Effector memory CD8-positive, alpha-beta T cell (primary cell): ENCODE measurements around the gene TIAM1.

Experiments used
- ATAC-seq: fragments of 150-1000 bp; cut with Tn5 transposase; replicated peaks from 2 replicates; pipeline ENCODE4 v1.10.0; 2021; ENCODE audit warnings: mild to moderate bottlenecking, moderate library complexity
- DNase-seq, 3 experiments: peaks; one replicate each; pipeline ENCODE4 v3.0.0; 2021
- H3K27ac Mint-ChIP-seq, 2 donors: one replicate each; pipeline ENCODE4 v1.8.0; 2022; ENCODE audit warnings: mild to moderate bottlenecking in 2 of 2, mixed read lengths in 2 of 2, moderate library complexity in 2 of 2
- H3K27me3 Mint-ChIP-seq, 2 donors: one replicate each; pipeline ENCODE4 v1.8.0; 2022; ENCODE audit warnings: mixed read lengths in 2 of 2
- H3K36me3 Mint-ChIP-seq: one replicate; pipeline ENCODE4 v1.8.0; 2022; ENCODE audit warnings: mild to moderate bottlenecking, moderate library complexity, mixed read lengths; ENCODE audit not compliant: insufficient read depth
- H3K4me1 Mint-ChIP-seq, 2 donors: one replicate each; pipeline ENCODE4 v1.8.0; 2022; ENCODE audit warnings: low read depth in 2 of 2, mixed read lengths in 2 of 2
- H3K4me3 Mint-ChIP-seq, 2 donors: one replicate each; pipeline ENCODE4 v1.8.0; 2022; ENCODE audit warnings: mild to moderate bottlenecking in 2 of 2, mixed read lengths in 2 of 2, moderate library complexity in 2 of 2
- H3K9me3 Mint-ChIP-seq, 2 donors: one replicate each; pipeline ENCODE4 v1.8.0; 2022; ENCODE audit warnings: mixed read lengths in 2 of 2

Gene TIAM1

DNA sequence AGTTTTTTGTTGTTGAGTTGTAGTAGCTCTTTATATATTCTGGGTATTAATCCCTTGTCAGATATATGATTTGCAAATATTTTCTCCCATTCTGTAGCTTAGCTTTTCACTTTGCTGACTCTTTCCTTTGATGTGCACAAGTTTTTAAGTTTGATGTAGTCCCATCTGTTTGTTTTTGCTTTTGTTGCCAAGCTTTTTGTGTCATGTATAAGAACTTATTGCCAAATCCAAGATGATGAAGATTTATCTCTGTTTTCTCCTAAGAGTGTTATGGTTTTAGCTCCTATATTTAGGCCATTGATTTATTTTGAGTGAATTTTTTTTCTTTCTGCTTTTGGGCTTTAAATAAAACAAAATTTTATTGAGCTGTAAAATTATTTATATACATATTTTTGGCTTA is 253.7 kb downstream of the TIAM1 start:
- peaks cover 5% of the 10 kb centered on the region for H3K36me3 Mint-ChIP-seq
- ATAC-seq (no peak), DNase-seq (no peak)
- H3K9me3 Mint-ChIP-seq, result no peaks in the 10 kb centered on the region
- peaks cover 3 to 4% of the 10 kb centered on the region in 2 donors for H3K4me1 Mint-ChIP-seq
- H3K27ac Mint-ChIP-seq, result no peak overlapping the region
- peaks cover 33 to 37% of the 10 kb centered on the region in 2 donors for H3K27me3 Mint-ChIP-seq
- H3K4me3 Mint-ChIP-seq, result no peak overlapping the region

DNA sequence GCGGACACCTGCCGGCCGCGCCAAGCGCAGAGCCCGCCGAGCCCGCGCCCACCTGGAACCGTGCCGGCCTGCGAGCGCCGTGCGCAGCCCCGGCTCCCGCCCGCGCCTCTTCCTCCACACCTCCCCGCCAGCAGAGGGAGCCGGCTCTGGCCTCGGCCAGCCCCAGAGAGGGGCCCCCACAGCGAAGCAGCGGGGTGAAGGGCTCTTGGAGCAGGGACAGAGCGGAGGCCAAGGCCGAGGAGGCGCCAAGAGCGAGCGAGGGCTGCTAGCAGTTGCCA is 255.6 kb downstream of the TIAM1 start:
- ATAC-seq (no peak), DNase-seq (no peak)
- H3K36me3 Mint-ChIP-seq, result peaks cover 5% of the 10 kb centered on the region
- no peaks in the 10 kb centered on the region for H3K9me3 Mint-ChIP-seq
- H3K27me3 Mint-ChIP-seq, result peaks cover 23 to 25% of the 10 kb centered on the region in 2 donors
- peaks cover 3 to 4% of the 10 kb centered on the region in 2 donors for H3K4me1 Mint-ChIP-seq
- no peak overlapping the region for H3K27ac Mint-ChIP-seq
- H3K4me3 Mint-ChIP-seq, result no peak overlapping the region

DNA sequence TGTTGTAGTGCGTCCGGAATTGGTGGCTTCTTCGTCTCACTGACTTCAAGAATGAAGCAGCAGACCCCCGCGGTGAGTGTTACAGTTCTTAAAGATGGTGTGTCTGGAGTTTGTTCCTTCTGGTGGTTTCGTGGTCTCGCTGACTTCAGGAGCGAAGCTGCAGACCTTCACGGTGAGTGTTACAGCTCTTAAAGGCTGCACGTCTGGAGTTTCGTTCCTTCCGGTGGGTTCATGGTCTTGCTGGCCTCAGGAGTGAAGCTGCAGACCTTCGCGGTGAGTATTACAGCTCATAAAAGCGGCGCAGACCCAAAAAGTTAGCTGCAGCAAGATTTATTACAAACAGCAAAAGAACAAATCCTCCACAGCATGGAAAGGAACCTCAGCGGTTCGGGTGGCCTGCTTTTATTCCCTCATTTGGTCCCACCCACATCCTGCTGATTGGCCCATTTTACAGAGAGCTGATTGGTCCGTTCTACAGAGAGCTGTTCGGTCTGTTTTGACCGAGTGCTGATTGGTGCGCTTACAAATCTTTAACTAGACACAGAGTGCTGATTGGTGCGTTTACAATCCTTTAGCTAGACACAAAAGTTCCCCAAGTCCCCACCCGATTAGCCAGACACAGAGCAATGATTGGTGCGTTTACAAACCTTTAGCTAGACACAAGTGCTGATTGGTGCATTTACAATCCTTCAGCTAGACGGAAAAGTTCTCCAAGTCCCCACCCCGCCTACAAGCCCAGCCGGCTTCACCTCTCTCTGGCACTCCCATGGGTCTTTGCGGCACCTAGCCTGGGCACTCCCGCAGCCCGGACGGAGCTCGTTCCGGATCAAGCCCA is 256.2 kb downstream of the TIAM1 start:
- Mint-ChIP-seq H3K4me3 (no peak overlapping the region), H3K36me3 (peaks cover 5% of the 10 kb centered on the region), H3K27ac (peak overlapping the region in 1 of 2 donors; percentile 49), H3K4me1 (peaks cover 3 to 4% of the 10 kb centered on the region in 2 donors), H3K27me3 (peaks cover 17 to 19% of the 10 kb centered on the region in 2 donors), H3K9me3 (no peaks in the 10 kb centered on the region)
- no peak for DNase-seq
- no peak for ATAC-seq

DNA sequence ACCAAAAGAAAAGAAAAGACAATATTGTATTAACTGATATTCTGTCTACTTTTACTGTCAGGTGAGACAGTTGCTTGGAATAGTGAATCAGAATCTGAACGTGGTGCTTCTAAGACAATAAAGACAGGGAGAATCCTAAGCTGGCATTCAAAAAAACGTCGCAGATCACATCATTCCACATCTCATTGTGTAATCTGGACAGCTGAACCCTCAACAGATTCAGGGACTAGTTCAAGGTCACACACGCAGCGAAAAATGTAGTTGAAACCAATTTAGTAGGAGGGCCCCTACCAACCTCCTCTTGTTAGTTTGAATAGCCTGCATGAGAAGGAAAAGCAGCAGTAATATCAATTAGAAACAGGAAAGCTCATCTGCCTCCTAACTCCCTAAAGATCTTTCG is 259.4 kb downstream of the TIAM1 start:
- ATAC-seq, result no peak
- Mint-ChIP-seq H3K9me3 (no peaks in the 10 kb centered on the region), H3K27ac (no peak overlapping the region), H3K4me3 (no peak overlapping the region), H3K4me1 (peaks cover 3 to 4% of the 10 kb centered on the region in 2 donors), H3K27me3 (peaks cover 0 to 10% of the 10 kb centered on the region in 2 donors), H3K36me3 (peaks cover 5% of the 10 kb centered on the region)
- DNase-seq, result no peak

DNA sequence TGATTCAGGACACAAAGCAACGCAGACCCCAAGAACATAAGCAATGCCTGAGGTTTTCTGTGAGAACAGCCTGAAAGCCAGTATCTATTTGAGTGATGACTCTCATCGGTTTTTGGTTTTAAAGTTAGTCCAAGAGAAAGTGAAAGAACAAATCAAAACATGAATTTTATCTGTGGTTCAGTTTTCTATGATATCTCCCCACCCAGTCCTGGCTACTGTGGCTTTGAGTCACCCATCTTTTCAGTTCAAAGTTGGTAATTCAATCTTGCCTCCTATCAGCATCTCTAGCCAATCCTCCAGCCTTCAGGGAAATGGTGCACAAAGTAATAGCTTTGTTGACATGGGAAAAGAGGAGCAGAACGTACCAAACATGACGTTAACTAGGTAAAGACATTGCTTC is 265.3 kb downstream of the TIAM1 start:
- H3K9me3 Mint-ChIP-seq, result no peaks in the 10 kb centered on the region

DNA sequence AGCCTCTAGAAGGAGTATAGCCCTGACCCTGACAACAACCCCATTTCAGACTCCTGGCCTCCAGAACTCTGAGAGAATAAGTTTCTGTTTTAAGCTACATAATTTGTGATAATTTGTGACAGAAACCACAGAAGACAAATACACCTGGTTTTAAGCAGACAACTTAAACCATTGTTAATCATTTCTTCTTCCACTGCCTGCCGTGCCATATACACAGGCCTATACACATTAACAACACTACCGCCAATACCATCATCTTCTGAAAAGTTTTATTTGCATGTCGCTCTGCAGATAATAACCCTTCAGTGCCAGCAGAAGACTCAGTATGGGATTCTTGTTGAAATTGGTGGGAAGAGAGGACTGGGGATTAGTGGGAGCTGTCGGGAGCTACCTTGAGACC is 265.8 kb downstream of the TIAM1 start:
- Mint-ChIP-seq H3K4me1 (peaks cover 2 to 12% of the 10 kb centered on the region in 2 donors), H3K27ac (peak overlapping the region; percentile 54 to 57), H3K4me3 (no peak overlapping the region), H3K9me3 (no peaks in the 10 kb centered on the region), H3K27me3 (peaks cover 0 to 5% of the 10 kb centered on the region in 2 donors), H3K36me3 (peaks cover 2% of the 10 kb centered on the region)
- no peak for ATAC-seq
- DNase-seq, result no peak

More for the DNA sequence above, 265.3 kb downstream of the TIAM1 start:
- DNase-seq (no peak), ATAC-seq (no peak)
- peaks cover 2 to 12% of the 10 kb centered on the region in 2 donors for H3K4me1 Mint-ChIP-seq
- peak overlapping the region; percentile 54 to 57 for H3K27ac Mint-ChIP-seq
- peaks cover 0 to 5% of the 10 kb centered on the region in 2 donors for H3K27me3 Mint-ChIP-seq
- no peak overlapping the region for H3K4me3 Mint-ChIP-seq
- H3K36me3 Mint-ChIP-seq, result peaks cover 2% of the 10 kb centered on the region

DNA sequence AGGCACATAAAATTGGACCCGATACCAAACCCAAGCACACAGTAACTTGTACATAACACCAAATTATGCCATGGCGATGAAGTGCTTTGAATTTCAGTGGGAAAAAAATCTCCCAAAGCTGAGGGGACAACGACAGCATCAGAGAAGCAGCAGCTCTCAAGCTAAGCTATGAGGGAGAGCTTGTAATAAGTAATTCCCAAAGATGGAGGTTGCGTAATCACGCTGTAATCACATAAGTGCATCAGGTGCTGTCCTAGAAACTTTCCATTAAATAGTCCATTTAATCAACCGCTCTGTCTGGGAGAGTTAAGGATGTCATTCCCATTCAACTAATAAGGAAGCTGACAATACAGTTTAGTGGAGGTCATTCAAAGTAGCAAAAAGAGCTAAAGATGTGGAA is 268.2 kb downstream of the TIAM1 start:
- Mint-ChIP-seq H3K9me3 (no peaks in the 10 kb centered on the region), H3K27me3 (peaks cover 12 to 23% of the 10 kb centered on the region in 2 donors), H3K4me1 (peaks cover 2 to 12% of the 10 kb centered on the region in 2 donors), H3K36me3 (peaks cover 2% of the 10 kb centered on the region), H3K27ac (no peak overlapping the region), H3K4me3 (no peak overlapping the region)
- ATAC-seq, result no peak
- no peak for DNase-seq

DNA sequence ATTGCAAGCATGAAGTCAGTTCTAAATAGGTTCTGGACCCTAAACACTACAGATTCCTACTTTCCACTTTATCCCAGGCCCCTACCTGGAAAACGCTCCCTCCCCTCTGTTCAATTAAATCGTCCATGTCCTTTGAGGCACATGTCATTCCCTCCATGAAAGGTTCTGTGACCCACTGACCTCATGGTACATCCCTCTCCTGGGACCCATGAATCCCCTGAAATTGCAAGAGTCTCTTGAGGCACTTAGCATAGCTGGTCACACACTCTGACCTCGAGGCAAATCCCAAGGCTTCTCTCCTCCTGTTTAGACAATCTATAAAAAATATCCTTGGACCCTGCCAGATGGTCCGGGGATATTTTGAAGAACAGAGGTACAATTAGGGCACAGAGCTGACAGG is 271.5 kb downstream of the TIAM1 start:
- no peaks in the 10 kb centered on the region for H3K4me1 Mint-ChIP-seq
- H3K27ac Mint-ChIP-seq, result no peak overlapping the region
- no peaks in the 10 kb centered on the region for H3K9me3 Mint-ChIP-seq
- DNase-seq (no peak), ATAC-seq (no peak)
- no peak overlapping the region for H3K4me3 Mint-ChIP-seq
- H3K27me3 Mint-ChIP-seq, result peaks cover 20 to 27% of the 10 kb centered on the region in 2 donors
- no peaks in the 10 kb centered on the region for H3K36me3 Mint-ChIP-seq
